BLaER1 treated with 17β-estradiol and CSF1 and Interleukin-3, amounts not matched to agents 10 nM and 100 nM (cell line): ENCODE measurements around the gene ISOC2.

Experiments
- H3K27ac ChIP-seq, 11 experiments: shearing (Covaris generic); formaldehyde crosslinking; 2 replicates each; pipeline ENCODE4 v1.8.1; 2022
- H3K27me3 ChIP-seq, 11 experiments: shearing (Covaris generic); formaldehyde crosslinking; 2 replicates each; pipeline ENCODE4 v1.8.1; 2022
- H3K36me3 ChIP-seq, 11 experiments: shearing (Covaris generic); formaldehyde crosslinking; 2 replicates each; pipeline ENCODE4 v1.8.1; 2022
- H3K4me1 ChIP-seq, 10 experiments: shearing (Covaris generic); formaldehyde crosslinking; 2 replicates each; pipeline ENCODE4 v1.8.1; 2022
- H3K4me2 ChIP-seq, 11 experiments: shearing (Covaris generic); formaldehyde crosslinking; 2 replicates each; pipeline ENCODE4 v1.8.1; 2022
- H3K4me3 ChIP-seq, 10 experiments: shearing (Covaris generic); formaldehyde crosslinking; 2 replicates each; pipeline ENCODE4 v1.8.1; 2022
- H3K9ac ChIP-seq, 11 experiments: shearing (Covaris generic); formaldehyde crosslinking; 2 replicates each; pipeline ENCODE4 v1.8.1; 2022
- H3K9me3 ChIP-seq, 11 experiments: shearing (Covaris generic); formaldehyde crosslinking; replicated peaks in 1 of 11; 2 replicates each; pipeline ENCODE4 v1.8.1; 2022
- H4K20me1 ChIP-seq, 11 experiments: shearing (Covaris generic); formaldehyde crosslinking; 2 replicates each; pipeline ENCODE4 v1.8.1; 2022
- Cebpa-rat ChIP-seq, 11 experiments: shearing (Covaris generic); IDR thresholded peaks; 2 replicates each; pipeline ENCODE4 v1.8.1; 2022

Gene ISOC2

GRCh38 chr19:55476100-55476775, 14.8 kb upstream of the ISOC2 start, which contains the start of gene ZNF628:
ZNF628 (plus strand) TSS chr19:55476617; CDS start chr19:55479911, 3,294 bp downstream.
- Histone ChIP-seq H3K4me2 (peak within 1 kb of the TSS; percentile 86 to 95 (median 90)), H3K36me3 (peaks cover 0 to 11% (median under 1%) of the 10 kb centered on the region in 11 experiments; a peak in 9 of 22 replicates), H3K4me1 (peaks cover 27 to 48% (median 41%) of the 10 kb centered on the region in 10 experiments), H4K20me1 (peaks cover 0 to 31% (median 13%) of the 10 kb centered on the region in 11 experiments; a peak in 13 of 22 replicates), H3K9me3 (no peaks in the 10 kb centered on the region), H3K27me3 (no peaks in the 10 kb centered on the region), H3K27ac (peak within 1 kb of the TSS; percentile 46 to 87 (median 76)), H3K9ac (peak within 1 kb of the TSS; percentile 69 to 85 (median 77)), H3K4me3 (peak within 1 kb of the TSS; percentile 63 to 71 (median 66))
- TF ChIP-seq Cebpa-rat (IDR thresholded peaks at IDR 0.05), result no peak

DNA sequence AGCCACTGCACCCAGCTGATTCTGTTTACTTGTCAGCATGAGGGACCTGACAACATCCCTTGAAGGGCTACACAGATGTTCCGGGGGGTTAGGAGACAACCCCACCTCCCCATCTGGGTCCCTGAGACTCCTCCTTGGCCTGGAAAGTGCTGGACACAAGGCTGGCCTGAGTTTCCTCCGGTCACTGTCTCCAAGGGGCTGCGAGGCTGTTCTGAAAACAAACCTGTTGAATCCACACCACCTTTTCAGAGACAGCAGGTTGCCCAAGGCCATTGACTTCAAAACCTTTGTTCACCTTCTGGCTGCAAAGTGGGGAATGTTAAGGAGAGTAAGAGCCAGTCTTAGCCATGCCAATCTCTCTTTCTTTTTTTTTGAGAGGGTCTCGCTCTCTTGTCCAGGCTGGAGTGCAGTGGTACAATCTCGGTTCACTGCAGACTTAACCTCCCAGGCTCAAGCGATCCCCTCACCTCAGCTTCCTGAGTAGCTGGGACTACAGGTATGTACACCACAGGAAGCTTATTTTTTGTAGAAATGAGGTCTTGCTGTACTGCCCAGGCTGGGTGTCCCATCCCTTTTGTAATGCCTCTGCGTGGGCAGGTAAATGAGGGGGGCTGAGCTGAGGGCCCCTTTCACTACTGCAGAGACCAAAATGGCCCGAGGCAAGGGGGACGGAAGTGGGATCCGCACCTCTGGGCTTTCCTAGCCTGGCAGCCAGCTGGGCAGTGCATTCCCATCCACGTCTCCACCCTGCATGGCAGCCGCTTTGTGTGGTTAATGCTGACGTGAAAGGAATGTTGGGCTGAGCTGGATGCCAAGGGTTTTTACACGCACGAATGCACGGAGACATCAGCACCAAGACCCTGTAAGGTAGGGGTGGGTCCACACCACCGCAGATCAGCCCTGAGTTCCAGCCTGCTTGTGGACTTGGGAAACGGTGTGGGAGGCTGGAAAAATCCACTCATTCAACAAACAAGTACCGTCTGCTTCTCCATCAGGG, 13.1 kb upstream of the ISOC2 start:
- Histone ChIP-seq H4K20me1 (peaks cover 0 to 20% (median 8%) of the 10 kb centered on the region in 11 experiments; a peak in 11 of 22 replicates), H3K4me2 (peak overlapping the region in 4 of 11 experiments; percentile 88 to 95 (median 90); a peak in 2 of 22 replicates), H3K27me3 (no peaks in the 10 kb centered on the region), H3K27ac (no peak overlapping the region), H3K36me3 (0 out of 22 replicates have a peak, but pooled peaks cover 0 to 4% (median 0%) of the 10 kb centered on the region in 11 experiments), H3K4me1 (peaks cover 27 to 43% (median 37%) of the 10 kb centered on the region in 10 experiments), H3K9me3 (no peaks in the 10 kb centered on the region), H3K4me3 (no peak overlapping the region), H3K9ac (peak overlapping the region in 1 of 11 experiments; percentile 7; a peak in 1 of 22 replicates)
- TF ChIP-seq Cebpa-rat (IDR thresholded peaks at IDR 0.05), result no peak

GRCh38 chr19:55473225-55474012, 12.0 kb upstream of the ISOC2 start:
- H3K4me2 ChIP-seq, result no peak overlapping the region
- no peaks in the 10 kb centered on the region for H3K36me3 ChIP-seq
- no peaks in the 10 kb centered on the region for H3K9me3 ChIP-seq
- H3K27ac ChIP-seq, result no peak overlapping the region
- no peak for TF ChIP-seq Cebpa-rat (IDR thresholded peaks at IDR 0.05)
- peaks cover 16 to 32% (median 27%) of the 10 kb centered on the region in 10 experiments for H3K4me1 ChIP-seq
- H3K4me3 ChIP-seq, result no peak overlapping the region
- no peaks in the 10 kb centered on the region for H3K27me3 ChIP-seq
- peak overlapping the region in 4 of 11 experiments; percentile 7 to 11 (median 9); a peak in 3 of 22 replicates for H3K9ac ChIP-seq
- H4K20me1 ChIP-seq, result peaks cover 0 to 8% (median 3%) of the 10 kb centered on the region in 11 experiments; a peak in 6 of 22 replicates

GRCh38 chr19:55472463-55472862, 11.0 kb upstream of the ISOC2 start:
- Histone ChIP-seq H3K36me3 (no peaks in the 10 kb centered on the region), H3K4me1 (peaks cover 6 to 22% (median 17%) of the 10 kb centered on the region in 10 experiments), H3K27me3 (no peaks in the 10 kb centered on the region), H4K20me1 (no peaks in the 10 kb centered on the region), H3K9ac (peak overlapping the region in 1 of 11 experiments; percentile 9; a peak in 1 of 22 replicates), H3K9me3 (no peaks in the 10 kb centered on the region), H3K4me3 (no peak overlapping the region), H3K27ac (no peak overlapping the region), H3K4me2 (no peak overlapping the region)
- TF ChIP-seq Cebpa-rat (IDR thresholded peaks at IDR 0.05), result no peak

DNA sequence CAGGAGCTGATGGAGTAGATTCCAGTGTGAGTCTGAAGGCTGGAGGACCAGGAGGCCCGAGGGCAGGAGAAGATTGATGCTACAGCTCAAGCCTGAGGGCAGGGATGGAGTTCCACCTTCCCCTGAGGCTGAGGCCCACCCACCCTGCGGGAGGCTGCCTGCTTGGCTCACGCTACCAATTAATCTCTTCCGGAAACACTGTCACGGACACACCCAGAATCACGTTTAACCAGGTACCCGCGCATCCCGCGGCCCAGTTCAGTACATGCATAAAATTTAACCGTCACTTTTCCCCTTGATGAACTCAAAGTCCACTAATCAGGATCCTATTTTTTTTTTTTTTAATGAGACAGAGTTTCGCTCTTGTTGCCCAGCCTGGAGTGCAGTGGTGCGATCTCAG, 9.8 kb upstream of the ISOC2 start:
- Histone ChIP-seq H3K9ac (no peak overlapping the region), H3K9me3 (no peaks in the 10 kb centered on the region), H3K4me3 (no peak overlapping the region), H3K36me3 (no peaks in the 10 kb centered on the region), H3K27me3 (no peaks in the 10 kb centered on the region), H3K4me1 (peaks cover 5 to 20% (median 15%) of the 10 kb centered on the region in 10 experiments; a peak in 19 of 20 replicates), H4K20me1 (no peaks in the 10 kb centered on the region), H3K27ac (no peak overlapping the region), H3K4me2 (no peak overlapping the region)
- no peak for TF ChIP-seq Cebpa-rat (IDR thresholded peaks at IDR 0.05)

GRCh38 chr19:55468054-55468393, 6.6 kb upstream of the ISOC2 start:
- Histone ChIP-seq H4K20me1 (no peaks in the 10 kb centered on the region), H3K9me3 (no peaks in the 10 kb centered on the region), H3K36me3 (no peaks in the 10 kb centered on the region), H3K4me1 (peaks cover 0 to 12% (median 8%) of the 10 kb centered on the region in 10 experiments; a peak in 12 of 20 replicates), H3K4me2 (peak overlapping the region in 3 of 11 experiments; percentile 18 to 26 (median 20); a peak in 2 of 22 replicates), H3K4me3 (no peak overlapping the region), H3K27ac (no peak overlapping the region), H3K9ac (no peak overlapping the region), H3K27me3 (no peaks in the 10 kb centered on the region)
- no peak for TF ChIP-seq Cebpa-rat (IDR thresholded peaks at IDR 0.05)

GRCh38 chr19:55467236-55468053, 6.0 kb upstream of the ISOC2 start:
- Histone ChIP-seq H4K20me1 (no peaks in the 10 kb centered on the region), H3K27me3 (no peaks in the 10 kb centered on the region), H3K9ac (no peak overlapping the region), H3K4me2 (peak overlapping the region in 3 of 11 experiments; percentile 18 to 26 (median 20); a peak in 2 of 22 replicates), H3K4me1 (peaks cover 3 to 15% (median 11%) of the 10 kb centered on the region in 10 experiments; a peak in 17 of 20 replicates), H3K9me3 (no peaks in the 10 kb centered on the region), H3K36me3 (no peaks in the 10 kb centered on the region), H3K27ac (no peak overlapping the region), H3K4me3 (no peak overlapping the region)
- TF ChIP-seq Cebpa-rat (IDR thresholded peaks at IDR 0.05), result no peak

- Histone ChIP-seq H3K36me3 (no peaks in the 10 kb centered on the region), H3K27ac (no peak overlapping the region), H3K4me3 (no peak overlapping the region), H3K9me3 (no peaks in the 10 kb centered on the region), H3K27me3 (no peaks in the 10 kb centered on the region), H3K4me1 (peaks cover 8 to 21% (median 18%) of the 10 kb centered on the region in 10 experiments; a peak in 19 of 20 replicates), H4K20me1 (no peaks in the 10 kb centered on the region), H3K9ac (no peak overlapping the region), H3K4me2 (no peak overlapping the region)
- TF ChIP-seq Cebpa-rat (IDR thresholded peaks at IDR 0.05), result no peak
Observed at GRCh38 chr19:55466241-55466614, 4.8 kb upstream of the ISOC2 start.
